Kidney epithelial cell (primary cell): ENCODE measurements around the gene SULT1C4. TPM values are rescaled to one million over a fixed set of nuclear protein-coding genes. Genes with fewer than 3 reads are reported as not detected.

Experiments used
- DNase-seq: peaks from one replicate; pipeline ENCODE4 v3.0.0-alpha.2; 2010; ENCODE audit warnings: low read depth
- H3K27me3 ChIP-seq: 2 replicates; pipeline ENCODE4 v1.6.0; 2011; ENCODE audit warnings: low read length; ENCODE audit not compliant: control insufficient read depth, insufficient read depth
- H3K36me3 ChIP-seq: 2 replicates; pipeline ENCODE4 v1.5.1; 2011; ENCODE audit warnings: low read length; ENCODE audit not compliant: control insufficient read depth, insufficient read depth
- H3K4me3 ChIP-seq: 2 replicates; pipeline ENCODE4 v1.5.1; 2011; ENCODE audit warnings: low read depth, mild to moderate bottlenecking, control low read depth, low read length
- CTCF ChIP-seq: IDR thresholded peaks from 2 replicates; pipeline ENCODE4 v1.5.1; 2011; ENCODE audit warnings: mild to moderate bottlenecking, moderate library complexity, low read length, control low read depth, inconsistent platforms; ENCODE audit not compliant: insufficient read depth, poor library complexity, severe bottlenecking
- total RNA-seq: library from RNA; depleted of rRNA; stranded (reverse); fragments of >200 nt; gene quantifications from 2 replicates; pipeline ENCODE4 v1.2.3, GENCODE V29; 2015

The SULT1C4 gene
- total RNA-seq, 1 donor from 2014 or later, result 37.7 TPM

GRCh38 chr2:108388045-108388444 lies 10.3 kb downstream of the SULT1C4 start:
- TF ChIP-seq CTCF, result no peak
- H3K36me3 ChIP-seq, result no peaks in the 10 kb centered on the region
- H3K27me3 ChIP-seq, result no peaks in the 10 kb centered on the region
- H3K4me3 ChIP-seq, result no peak overlapping the region
- peak; percentile 69 for DNase-seq

GRCh38 chr2:108390340-108390739 lies 12.6 kb downstream of the SULT1C4 start:
- H3K36me3 ChIP-seq, result no peaks in the 10 kb centered on the region
- no peaks in the 10 kb centered on the region for H3K27me3 ChIP-seq
- TF ChIP-seq CTCF, result no peak
- no peak overlapping the region for H3K4me3 ChIP-seq
- DNase-seq, result no peak

- no peak for DNase-seq
- no peak for TF ChIP-seq CTCF
- Histone ChIP-seq H3K36me3 (no peaks in the 10 kb centered on the region), H3K27me3 (no peaks in the 10 kb centered on the region), H3K4me3 (no peak overlapping the region)
These were observed 14.3 kb downstream of the SULT1C4 start for GRCh38 chr2:108392029-108392428.

GRCh38 chr2:108393197-108393596 lies 15.4 kb downstream of the SULT1C4 start:
- Histone ChIP-seq H3K4me3 (no peak overlapping the region), H3K27me3 (no peaks in the 10 kb centered on the region), H3K36me3 (no peaks in the 10 kb centered on the region)
- no peak for DNase-seq
- no peak for TF ChIP-seq CTCF

GRCh38 chr2:108395155-108395554 lies 17.4 kb downstream of the SULT1C4 start:
- H3K27me3 ChIP-seq, result no peaks in the 10 kb centered on the region
- no peak for TF ChIP-seq CTCF
- no peak overlapping the region for H3K4me3 ChIP-seq
- no peaks in the 10 kb centered on the region for H3K36me3 ChIP-seq
- DNase-seq, result no peak

GRCh38 chr2:108396845-108397244 lies 19.1 kb downstream of the SULT1C4 start:
- TF ChIP-seq CTCF, result peak; percentile 8
- no peaks in the 10 kb centered on the region for H3K27me3 ChIP-seq
- DNase-seq, result no peak
- no peaks in the 10 kb centered on the region for H3K36me3 ChIP-seq
- no peak overlapping the region for H3K4me3 ChIP-seq
